Spleen (tissue), 13 donors: ENCODE measurements around the gene TGFBI. TPM values are rescaled to one million over a fixed set of nuclear protein-coding genes. Genes with fewer than 3 reads are reported as not detected.

Source experiments
- DNase-seq: peaks from one replicate; pipeline ENCODE4 v3.0.0-alpha.2; 2020
- H3K27ac ChIP-seq, 8 donors: fragments of 200-600 bp; sonication (generic) in 7 of 8; 1 replicate in 4 of 8; 2 replicates in 4 of 8; pipeline versions ENCODE4 v1.5.0 to v1.8.0; 2016 to 2021; ENCODE audit warnings: inconsistent platforms in 4 of 8, mild to moderate bottlenecking in 4 of 8, moderate library complexity in 1 of 8
- H3K27me3 ChIP-seq, 7 donors: fragments of 200-600 bp; sonication (generic) in 6 of 7; replicated peaks in 1 of 7; 1 replicate in 4 of 7; 2 replicates in 3 of 7; pipeline versions ENCODE4 v1.5.0 to v1.8.0; 2016 to 2021; ENCODE audit warnings: inconsistent platforms in 3 of 7, mild to moderate bottlenecking in 1 of 7
- H3K36me3 ChIP-seq, 6 donors: fragments of 200-600 bp; sonication (generic) in 5 of 6; 1 replicate in 4 of 6; 2 replicates in 2 of 6; pipeline versions ENCODE4 v1.5.0 to v1.8.0; 2016 to 2021; ENCODE audit warnings: inconsistent platforms in 2 of 6
- H3K4me1 ChIP-seq, 6 donors: fragments of 200-600 bp; sonication (generic) in 5 of 6; 1 replicate in 3 of 6; 2 replicates in 3 of 6; pipeline versions ENCODE4 v1.5.0 to v1.8.0; 2016 to 2021; ENCODE audit warnings: inconsistent platforms in 3 of 6
- H3K4me3 ChIP-seq, 8 donors: fragments of 200-600 bp; sonication (generic) in 7 of 8; 1 replicate in 4 of 8; 2 replicates in 4 of 8; pipeline versions ENCODE4 v1.5.0 to v1.8.0; 2016 to 2021; ENCODE audit warnings: inconsistent platforms in 4 of 8, mild to moderate bottlenecking in 4 of 8, moderate library complexity in 2 of 8
- H3K9me3 ChIP-seq, 8 donors: fragments of 200-600 bp; sonication (generic) in 7 of 8; 1 replicate in 4 of 8; 2 replicates in 4 of 8; pipeline versions ENCODE4 v1.5.0 to v1.8.0; 2016 to 2021; ENCODE audit warnings: inconsistent platforms in 4 of 8
- CTCF ChIP-seq, 11 experiments: fragments of 200-600 bp in 7 of 11; fragments of 450-650 bp in 4 of 11; sonication (generic) in 4 of 11; IDR thresholded peaks in 8 of 11; conservative IDR thresholded peaks in 3 of 11; 1 replicate in 7 of 11; 2 replicates in 4 of 11; pipeline versions ENCODE4 v1.4.0 to v1.8.0; 2016 to 2021; ENCODE audit warnings: antibody characterized with exemption in 11 of 11, inconsistent platforms in 4 of 11, mild to moderate bottlenecking in 1 of 11
- POLR2A ChIP-seq, 3 donors: fragments of 450-650 bp; IDR thresholded peaks; one replicate each; pipeline ENCODE4 v1.5.1; 2017; ENCODE audit warnings: antibody characterized with exemption in 3 of 3, mild to moderate bottlenecking in 1 of 3
- POLR2AphosphoS5 ChIP-seq, 3 donors: sonication (generic); formaldehyde crosslinking; IDR thresholded peaks; one replicate each; pipeline ENCODE4 v1.5.1; 2017; ENCODE audit warnings: antibody characterized with exemption in 3 of 3
- WGBS, 5 donors: extraction: QIAGEN DNeasy Blood & Tissue Kit in 3 of 5; methylation state at CpG; one replicate each; pipeline versions ENCODE4 v1.1.5 to v1.1.7; 2013 to 2018; 5-methylcytosine and 5-hydroxymethylcytosine counted together
- intact Hi-C: fragments of 100-400 bp; cut with DNase I; formaldehyde crosslinking; loops from one replicate; pipeline ENCODE4 v1.15.0; 2023; ENCODE audit warnings: low total_unique reads
- long read RNA-seq, 2 donors: transcript quantifications; one replicate each; lab custom pipeline, GENCODE V29; 2026
- polyA plus RNA-seq, 3 donors: library from polyadenylated mRNA; stranded (reverse); fragments of 200-250 nt; gene quantifications; one replicate each; pipeline ENCODE4 v1.2.1, GENCODE V29; 2013
- total RNA-seq, 7 donors: library from RNA; depleted of rRNA in 3 of 7; stranded (reverse); fragments of >200 nt in 3 of 7; fragmentation: NEBNext Ultra II Directional in 4 of 7; extraction: Animal tissue kit (Norgen Biotek cat#: 25700) in 4 of 7; gene quantifications; one replicate each; pipeline versions ENCODE4 v1.1.0 to v1.2.1, GENCODE V29; 2016 to 2021
- donor health status: healthy with polysubstance abuse.
- donor health status: DM: no; HTN: no; CAD: no; lungs with moderate emphysema.
- donor health status: DM: no; HTN: no; CAD: no.
- donor health status: Bipolar disorder and iron deficiency.
- donor health status: healthy.
- donor health status: DM: no; HTN: no; CAD: no.
- donor health status: DM: yes; HTN: yes; CAD: no.

TGFBI gene
- total RNA-seq: 100 to 1,000 TPM; 126 to 214 (median 157) TPM
- 10 to 100 TPM; 31.0 to 59.5 (median 56.9) TPM for polyA plus RNA-seq
- long read RNA-seq, donor 1, full-length matches to known transcripts: 89 of 261 reads
- long read RNA-seq, donor 1, partial matches to known transcripts: 147 of 261 reads
- long read RNA-seq, donor 1, other reads (novel, unspliced or antisense): 25 of 261 reads
- long read RNA-seq, donor 2, transcript TGFBI-201 (17 exons, 2,804 nt): major isoform, 38 of 92 reads
- long read RNA-seq, donor 2, partial matches to known transcripts: 39 of 92 reads
- long read RNA-seq, donor 2, other reads (novel, unspliced or antisense): 12 of 92 reads

GRCh38 chr5:136028782-136029742 lies at the start of gene TGFBI:
Gene TGFBI, plus strand, starts transcription at chr5:136028988. Its CDS starts 68 bp downstream, at chr5:136029056.
- DNase-seq: peak; percentile 87
- H3K4me1 ChIP-seq: peaks cover 0 to 57% (median 27%) of the 10 kb centered on the region in 6 donors
- no peaks in the 10 kb centered on the region for H3K36me3 ChIP-seq
- peak within 1 kb of the TSS; percentile 2 to 81 (median 71) for H3K27ac ChIP-seq
- H3K4me3 ChIP-seq: peak within 1 kb of the TSS; percentile 19 to 71 (median 44)
- peak in 1 of 11 experiments; percentile 10 for TF ChIP-seq CTCF (IDR thresholded peaks at IDR 0.05 in 8 of 11, conservative IDR thresholded peaks at IDR 0.05 in 3 of 11)
- no peak for TF ChIP-seq POLR2A (IDR thresholded peaks at IDR 0.05)
- peak; percentile 87 to 90 (median 87) for TF ChIP-seq POLR2AphosphoS5 (IDR thresholded peaks at IDR 0.05)
- 15 to 22% (median 17%) methylated on average over 53 to 68 of the region's 68 CpGs for WGBS, 5 donors
- peaks cover 0 to 31% (median 10%) of the 10 kb centered on the region in 7 donors for H3K27me3 ChIP-seq
- H3K9me3 ChIP-seq: no peaks in the 10 kb centered on the region
- intact Hi-C loops: no loop called here

- no peaks in the 10 kb centered on the region for H3K36me3 ChIP-seq
- WGBS, 5 donors: 85 to 97% (median 94%) methylated on average over 2 of the region's 2 CpGs
- no peaks in the 10 kb centered on the region for H3K4me1 ChIP-seq
- H3K27me3 ChIP-seq: peaks cover 0 to 34% (median 0%) of the 10 kb centered on the region in 7 donors
- H3K27ac ChIP-seq: no peak overlapping the region
- no peak for TF ChIP-seq POLR2A (IDR thresholded peaks at IDR 0.05)
- TF ChIP-seq POLR2AphosphoS5 (IDR thresholded peaks at IDR 0.05): no peak
- TF ChIP-seq CTCF (IDR thresholded peaks at IDR 0.05 in 8 of 11, conservative IDR thresholded peaks at IDR 0.05 in 3 of 11): no peak
- H3K9me3 ChIP-seq: peaks cover 0 to 10% (median 0%) of the 10 kb centered on the region in 8 donors
- intact Hi-C loops: no loop called here
- no peak overlapping the region for H3K4me3 ChIP-seq
- DNase-seq: no peak
These were observed 49.8 kb upstream of the TGFBI start for GRCh38 chr5:135978993-135979392.

- Histone ChIP-seq H3K27me3 (peaks cover 0 to 33% (median 0%) of the 10 kb centered on the region in 7 donors), H3K4me3 (no peak overlapping the region), H3K9me3 (peaks cover 0 to 10% (median 0%) of the 10 kb centered on the region in 8 donors), H3K36me3 (no peaks in the 10 kb centered on the region), H3K4me1 (no peaks in the 10 kb centered on the region), H3K27ac (no peak overlapping the region)
- no peak for DNase-seq
- 39 to 72% (median 58%) methylated on average over 1 of the region's 1 CpG for WGBS, 5 donors
- TF ChIP-seq POLR2AphosphoS5 (IDR thresholded peaks at IDR 0.05): no peak
- TF ChIP-seq CTCF (IDR thresholded peaks at IDR 0.05 in 8 of 11, conservative IDR thresholded peaks at IDR 0.05 in 3 of 11): no peak
- TF ChIP-seq POLR2A (IDR thresholded peaks at IDR 0.05): no peak
- intact Hi-C loops: no loop called here
These were observed 49.3 kb upstream of the TGFBI start for GRCh38 chr5:135979510-135979909.
